Stimulated activated CD4-positive, alpha-beta T cell treated with anti-CD3 and anti-CD28 coated beads, TNF-alpha, amount 100 ng/mL, for 24 hours (primary cell): ENCODE data around the gene RAB31.

Source experiments
- DNase-seq, 3 experiments: peaks; one replicate each; pipeline ENCODE4 v3.0.0-alpha.2; 2020; ENCODE audit warnings: low read depth in 3 of 3

The RAB31 gene

DNA sequence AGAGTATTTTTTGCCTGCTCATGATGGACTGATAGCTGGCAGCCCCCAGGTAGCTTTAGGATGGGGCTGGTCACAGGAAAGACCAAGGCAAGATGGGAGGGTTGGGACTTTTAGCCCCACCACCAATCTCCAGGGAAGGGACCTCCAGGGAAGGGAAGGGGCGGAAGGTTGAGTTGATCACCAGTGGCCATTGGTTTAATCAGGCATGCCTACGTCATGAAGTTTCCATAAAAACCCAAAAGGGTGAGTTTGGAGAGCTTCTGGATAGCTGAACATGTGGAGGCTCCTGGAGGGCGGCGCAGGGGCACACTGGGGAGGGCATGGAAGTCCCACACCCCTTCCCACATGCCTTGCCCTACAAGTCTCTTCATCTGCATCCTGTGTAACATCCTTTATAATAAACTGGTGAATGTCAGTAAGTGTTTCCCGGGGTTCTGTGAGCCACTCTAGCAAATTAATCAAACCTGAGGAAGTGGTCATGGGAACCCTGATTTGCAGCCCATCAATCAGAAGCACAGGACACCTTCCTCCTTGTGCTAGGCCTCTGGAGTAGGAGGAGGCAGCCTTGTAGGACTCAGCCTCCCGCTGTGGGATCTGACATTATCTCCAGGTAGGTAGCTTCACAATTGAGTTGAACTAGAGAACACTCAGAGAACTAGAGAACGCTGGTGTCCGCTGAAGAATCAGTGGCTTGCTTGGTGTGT is 30.3 kb downstream of the RAB31 start:
- no peak for DNase-seq

DNA sequence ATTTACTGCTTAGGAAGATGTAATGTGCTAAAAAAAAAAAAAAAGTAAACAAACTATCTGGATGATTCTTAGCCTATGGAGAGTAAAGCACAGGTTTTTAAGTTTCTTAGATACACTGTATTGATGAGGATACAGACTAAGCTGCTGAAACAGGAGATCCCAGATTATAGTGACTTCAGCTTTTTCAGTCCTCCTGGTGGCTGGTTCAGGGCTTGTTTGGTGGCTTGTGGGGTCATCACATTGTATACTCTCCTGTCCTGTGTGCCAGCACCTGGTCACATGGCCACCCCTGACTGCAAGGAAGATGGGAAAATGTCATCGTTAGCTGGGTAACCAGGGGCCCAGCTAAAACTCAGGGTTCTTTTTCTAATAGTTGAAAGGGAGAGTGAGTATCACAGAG is 31.4 kb downstream of the RAB31 start:
- DNase-seq: no peak

DNA sequence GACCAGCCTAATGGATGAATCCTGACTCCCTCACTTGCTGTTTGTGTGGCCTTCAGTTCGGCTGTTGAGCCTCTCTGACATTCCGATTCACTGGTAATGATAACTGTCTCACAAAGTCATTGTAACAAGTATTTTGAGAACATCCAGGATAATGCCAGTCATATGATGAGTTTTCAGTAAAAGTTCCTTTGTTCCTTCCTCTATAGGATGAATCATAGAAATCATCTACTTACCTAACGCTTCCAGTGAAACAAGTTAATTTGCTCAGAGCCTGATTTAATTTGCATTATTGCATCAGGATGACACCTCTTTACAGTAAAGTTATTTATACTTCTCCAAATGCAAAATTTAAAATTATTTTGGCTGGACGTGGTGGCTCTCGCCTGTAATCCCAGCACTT is 32.0 kb downstream of the RAB31 start:
- DNase-seq: no peak

DNA sequence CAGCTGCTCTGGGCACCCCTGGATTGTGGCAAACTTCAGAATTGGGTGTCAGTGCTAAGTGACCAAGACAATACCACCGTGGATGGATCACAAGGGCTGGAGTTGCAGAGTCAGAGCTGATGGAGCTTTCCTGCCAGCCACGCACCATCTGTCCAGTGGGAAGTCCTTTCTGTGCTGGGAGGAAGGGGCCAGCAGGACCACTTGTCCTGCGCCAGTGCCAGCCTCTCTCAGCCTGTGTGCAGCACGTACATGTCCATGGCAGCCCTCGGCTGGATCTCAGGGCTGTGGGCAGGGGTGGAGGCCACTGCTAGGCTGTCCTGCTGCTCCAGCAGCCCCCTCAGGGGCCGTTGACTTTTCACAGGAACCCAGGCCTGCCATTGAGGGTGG is 33.3 kb downstream of the RAB31 start:
- no peak for DNase-seq

DNA sequence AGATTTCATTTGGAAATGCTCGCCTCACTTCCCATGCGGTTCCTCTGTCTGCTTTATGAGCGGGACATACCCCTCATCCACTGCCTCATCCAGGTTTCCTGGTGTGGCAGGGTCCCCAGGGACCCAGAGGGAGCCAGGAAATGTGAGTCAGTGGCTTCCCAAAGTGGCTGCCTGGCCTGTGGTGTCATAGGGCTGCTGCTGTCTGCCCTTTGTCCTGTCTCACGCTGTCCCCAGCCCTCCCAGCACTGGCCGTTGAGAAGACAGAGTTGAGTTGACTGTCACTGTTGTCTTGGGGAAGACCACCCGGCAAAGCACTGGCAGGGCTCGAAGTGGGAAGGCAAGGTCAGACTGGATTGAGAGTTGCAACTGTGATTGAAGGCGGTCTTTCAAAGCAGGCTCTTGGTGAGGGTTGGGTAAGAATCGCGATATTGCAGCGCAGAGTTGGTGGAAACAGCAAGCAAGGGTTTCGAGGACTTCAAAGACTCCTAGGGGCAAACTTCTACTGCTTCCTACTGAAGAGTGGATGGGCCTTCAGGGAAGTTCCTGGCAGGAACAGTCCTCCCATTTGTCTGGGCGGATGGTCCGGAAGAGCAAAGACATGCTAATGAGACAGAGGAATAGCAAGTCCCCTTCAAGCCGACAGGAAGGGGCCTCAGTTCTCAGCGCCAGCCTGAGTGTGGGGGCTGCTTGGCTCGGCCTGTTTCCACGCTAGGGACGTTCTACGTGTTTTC is 33.9 kb downstream of the RAB31 start:
- DNase-seq: no peak

DNA sequence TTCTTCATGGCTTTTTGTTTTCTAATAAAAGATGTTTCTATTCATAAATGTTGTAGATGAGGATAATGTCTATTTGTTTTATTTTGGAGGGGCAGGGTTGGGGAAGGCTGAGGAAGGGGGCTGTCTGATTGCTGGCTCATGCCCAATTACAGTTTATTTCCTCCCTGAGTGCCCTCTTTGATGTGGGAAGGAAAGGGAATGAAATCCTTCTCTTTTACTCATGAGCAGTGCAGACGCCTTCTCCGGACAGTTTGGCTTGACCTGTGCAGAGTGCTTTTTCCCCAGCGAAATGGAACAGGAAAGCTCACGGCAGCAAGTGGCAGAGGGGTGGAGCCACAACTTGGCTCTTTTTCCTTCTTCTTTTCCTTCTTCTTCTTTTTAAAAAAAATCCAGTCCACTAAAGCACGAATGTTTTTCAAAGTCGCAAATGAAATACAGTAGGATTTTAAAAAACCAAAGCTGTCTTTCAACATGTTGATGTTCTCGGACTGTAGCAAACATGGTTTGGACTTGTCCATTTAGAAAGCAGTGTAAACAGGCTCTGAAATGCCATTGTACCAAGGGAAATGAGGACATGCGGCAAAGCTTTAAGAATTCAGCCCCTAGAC is 34.5 kb downstream of the RAB31 start:
- DNase-seq: no peak

DNA sequence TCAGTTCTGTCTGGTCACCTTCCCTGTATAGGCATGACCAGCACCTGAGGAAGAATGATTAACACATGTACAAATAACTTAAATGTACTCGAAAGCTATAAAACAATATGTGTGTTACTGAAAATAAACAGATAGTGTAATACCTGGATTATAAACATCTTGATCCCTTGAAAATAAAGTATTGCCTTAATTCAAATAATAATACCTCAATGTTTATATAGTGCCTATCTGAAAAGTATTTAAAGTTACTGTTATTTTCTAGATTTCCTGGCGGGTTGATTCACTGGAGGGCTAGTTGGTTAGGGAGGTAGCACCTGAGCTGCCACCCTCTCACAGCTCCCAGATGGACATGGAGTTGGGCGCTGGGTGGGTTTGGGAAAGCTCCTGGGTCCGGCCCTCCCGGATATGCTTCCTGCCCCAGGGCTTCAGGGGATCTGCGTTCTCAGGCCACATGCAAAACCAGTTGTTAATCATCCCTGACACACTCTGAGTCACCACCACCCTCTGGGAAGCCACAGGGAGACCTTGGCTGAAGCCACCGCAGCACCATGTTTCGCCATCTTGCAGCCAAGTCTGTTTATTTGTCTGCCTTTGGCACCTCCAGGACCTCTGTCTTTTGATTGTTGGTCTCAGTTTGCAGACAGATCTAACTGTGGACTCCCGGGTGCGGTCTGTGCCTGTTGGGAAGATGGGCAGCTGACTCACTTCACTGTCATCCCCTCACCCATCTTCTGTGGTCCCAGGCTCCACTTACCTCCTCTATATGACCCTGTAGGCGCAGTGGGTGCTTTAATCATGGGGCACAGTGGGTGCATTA is 35.3 kb downstream of the RAB31 start:
- no peak for DNase-seq

DNA sequence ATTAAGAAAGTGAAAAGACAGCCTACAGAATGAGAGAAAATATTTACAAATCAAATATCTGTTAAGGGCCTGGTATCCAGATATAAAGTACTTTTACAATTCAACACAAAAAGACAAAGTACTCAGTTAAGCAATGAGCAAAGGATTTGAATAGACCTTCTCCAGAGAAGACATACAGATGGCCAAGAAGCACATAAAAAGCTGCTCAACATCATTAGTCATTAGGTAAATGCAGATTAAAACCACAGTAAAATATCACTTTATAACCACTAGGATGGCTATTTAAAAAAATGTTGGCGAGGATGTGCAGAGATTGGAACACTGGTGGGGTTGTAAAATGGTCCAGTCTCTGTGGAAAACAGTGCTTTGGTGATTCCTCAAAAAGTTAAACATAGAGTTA is 38.9 kb downstream of the RAB31 start:
- DNase-seq: no peak

DNA sequence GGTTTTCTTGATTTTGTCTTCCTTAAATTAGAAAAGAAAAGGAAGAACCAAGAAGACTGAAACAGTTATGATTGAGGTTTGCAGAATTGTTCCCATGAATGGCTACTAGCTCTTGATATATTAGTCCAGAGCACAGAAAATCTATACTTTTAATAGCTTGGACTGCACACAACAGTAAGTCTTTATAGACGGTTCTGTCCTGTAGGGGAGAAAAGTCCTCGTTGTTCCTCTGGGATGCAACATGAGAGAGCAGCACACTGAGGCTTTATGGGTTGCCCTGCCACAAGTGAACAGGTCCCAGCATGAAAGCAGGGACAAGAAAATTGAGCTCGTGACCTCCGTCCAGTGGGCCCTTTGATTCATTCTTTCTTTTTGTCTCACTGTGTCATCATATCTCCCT is 41.5 kb downstream of the RAB31 start:
- no peak for DNase-seq

DNA sequence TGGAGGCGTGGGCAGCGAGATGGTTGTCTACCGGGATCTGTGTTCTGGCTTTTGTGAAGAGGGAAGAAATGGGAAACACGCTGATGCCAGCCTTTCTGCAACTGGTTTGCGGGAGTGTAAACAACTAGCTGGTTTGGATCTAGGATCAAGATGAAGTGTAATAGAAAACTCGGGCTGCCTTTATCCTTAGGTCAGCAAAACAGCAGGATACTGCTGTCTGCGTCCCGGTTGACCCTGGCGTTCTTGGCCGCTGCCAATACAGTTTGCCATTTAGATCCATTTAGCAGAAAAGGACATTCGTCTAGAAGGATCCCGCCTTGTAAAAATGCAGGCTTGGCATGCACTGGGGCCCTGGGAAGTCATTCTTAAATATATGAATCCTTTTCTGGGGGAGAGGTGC is 42.0 kb downstream of the RAB31 start:
- no peak for DNase-seq

DNA sequence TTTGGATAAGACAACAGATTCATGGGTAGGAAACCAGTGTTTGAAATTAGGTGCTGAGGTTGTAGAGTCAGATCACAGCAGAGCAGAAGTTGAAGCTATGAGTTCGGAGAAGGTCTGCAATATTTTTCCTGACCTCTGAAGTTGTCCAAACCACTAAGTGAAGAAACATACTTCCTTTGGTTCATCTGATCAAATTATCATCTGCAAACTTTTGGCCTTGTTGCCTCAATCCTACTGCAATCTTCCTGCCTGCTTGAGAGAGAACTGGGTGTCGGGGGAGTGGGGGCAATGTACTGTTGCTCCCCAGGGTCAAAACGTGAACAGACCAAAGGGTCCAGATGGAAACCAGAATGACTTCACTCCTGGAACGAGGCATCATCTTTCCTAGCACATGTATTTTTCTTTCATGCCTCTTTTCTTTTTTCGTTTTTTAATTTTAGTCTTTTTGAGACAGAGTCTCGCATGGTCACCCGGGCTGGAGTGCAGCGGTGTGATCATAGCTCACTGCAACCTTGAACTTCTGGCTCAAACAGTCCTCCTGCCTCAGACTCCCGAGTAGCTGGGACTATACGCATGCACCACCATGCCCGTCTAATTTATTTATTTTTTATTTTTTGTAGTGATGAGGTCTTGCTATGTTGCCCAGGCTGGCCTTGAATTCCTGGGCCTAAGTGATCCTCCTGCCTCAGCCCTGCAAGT is 42.7 kb downstream of the RAB31 start:
- DNase-seq: no peak

DNA sequence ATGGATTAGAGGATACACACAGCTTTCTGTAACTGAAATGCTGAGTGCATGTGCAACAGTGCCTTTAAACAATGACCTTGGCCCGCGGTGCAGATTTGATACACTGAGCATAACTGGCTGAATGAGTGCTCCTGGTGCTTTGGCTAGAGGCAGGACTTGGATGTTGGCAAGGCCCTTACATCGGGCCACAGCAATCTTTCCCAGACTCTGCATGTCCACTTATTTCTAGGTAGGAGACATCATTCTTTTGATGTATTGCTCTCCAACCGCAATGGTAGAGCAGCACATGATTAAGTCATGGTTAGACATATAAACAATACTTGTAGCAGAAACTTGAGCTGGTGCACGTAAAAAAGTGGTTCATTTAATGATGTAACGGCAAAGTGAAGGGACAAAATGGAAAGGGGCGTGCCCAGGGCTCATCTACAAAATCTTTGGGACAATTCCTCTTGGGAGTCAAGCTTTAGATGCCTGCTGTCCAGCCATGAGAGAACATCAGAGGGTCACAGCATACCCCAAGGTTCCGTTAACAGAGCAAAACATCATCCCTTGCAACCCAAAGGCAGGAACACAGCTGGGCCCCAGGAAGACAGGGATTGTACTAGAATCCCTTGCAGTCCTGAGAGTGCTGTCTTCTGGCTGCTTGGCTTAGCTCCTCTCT is 43.4 kb downstream of the RAB31 start:
- no peak for DNase-seq

DNA sequence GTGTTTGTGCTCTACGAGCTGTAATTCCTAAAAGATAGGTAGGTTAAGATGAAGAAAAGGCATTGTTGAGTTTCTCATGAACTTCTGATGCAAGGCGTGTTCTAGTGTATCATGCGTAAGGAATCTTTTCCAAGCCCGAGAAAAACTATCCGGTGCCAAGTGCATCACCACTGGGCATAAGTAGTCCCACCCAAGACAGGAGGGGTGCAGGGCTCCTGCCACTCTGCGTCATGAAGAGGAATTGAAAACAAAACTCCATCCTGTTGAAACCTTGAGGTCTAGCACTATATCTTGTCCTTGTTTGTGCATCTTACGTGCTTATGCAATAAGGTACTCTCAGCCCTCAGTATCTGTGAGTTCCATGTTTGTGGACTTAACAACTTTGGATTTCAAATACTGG is 45.7 kb downstream of the RAB31 start:
- DNase-seq: no peak

DNA sequence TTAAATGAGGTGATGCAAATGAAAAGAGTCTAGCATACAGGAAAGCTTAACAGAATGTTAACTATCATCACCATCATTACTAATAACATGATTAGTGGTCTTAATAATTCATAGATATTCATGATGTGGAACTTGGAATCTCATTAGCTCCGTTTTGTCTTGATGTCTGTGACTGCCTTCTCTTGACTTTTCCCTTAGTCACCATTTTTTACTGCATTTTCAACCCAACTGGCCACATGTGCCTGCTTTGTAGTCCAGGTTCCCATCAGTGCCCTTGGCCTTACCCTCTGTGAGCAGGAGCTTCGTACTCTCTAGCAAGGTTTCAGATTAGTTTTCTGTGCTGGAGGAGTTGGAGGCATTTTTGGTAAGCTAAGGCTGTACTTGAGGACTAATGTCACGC is 47.0 kb downstream of the RAB31 start:
- no peak for DNase-seq

DNA sequence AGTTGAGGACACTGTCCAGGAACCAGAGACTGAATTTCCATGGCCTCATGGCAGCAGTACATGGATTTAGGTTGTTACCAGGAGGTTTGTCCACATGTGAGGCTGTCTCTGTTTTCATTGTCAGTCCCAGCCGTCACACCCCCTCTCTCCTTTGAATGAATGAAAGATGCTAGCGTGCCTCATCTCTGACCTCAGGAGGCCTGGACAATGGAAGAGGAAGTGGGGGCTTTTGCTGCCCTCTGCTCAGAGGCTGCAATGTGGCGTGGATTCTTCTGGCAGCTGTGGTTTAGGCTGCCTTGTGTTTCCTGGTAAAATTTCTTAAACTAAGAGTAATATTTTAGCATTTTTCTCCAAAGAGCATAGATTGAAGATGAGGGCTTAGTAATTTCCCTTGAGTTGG is 47.5 kb downstream of the RAB31 start:
- DNase-seq: no peak

DNA sequence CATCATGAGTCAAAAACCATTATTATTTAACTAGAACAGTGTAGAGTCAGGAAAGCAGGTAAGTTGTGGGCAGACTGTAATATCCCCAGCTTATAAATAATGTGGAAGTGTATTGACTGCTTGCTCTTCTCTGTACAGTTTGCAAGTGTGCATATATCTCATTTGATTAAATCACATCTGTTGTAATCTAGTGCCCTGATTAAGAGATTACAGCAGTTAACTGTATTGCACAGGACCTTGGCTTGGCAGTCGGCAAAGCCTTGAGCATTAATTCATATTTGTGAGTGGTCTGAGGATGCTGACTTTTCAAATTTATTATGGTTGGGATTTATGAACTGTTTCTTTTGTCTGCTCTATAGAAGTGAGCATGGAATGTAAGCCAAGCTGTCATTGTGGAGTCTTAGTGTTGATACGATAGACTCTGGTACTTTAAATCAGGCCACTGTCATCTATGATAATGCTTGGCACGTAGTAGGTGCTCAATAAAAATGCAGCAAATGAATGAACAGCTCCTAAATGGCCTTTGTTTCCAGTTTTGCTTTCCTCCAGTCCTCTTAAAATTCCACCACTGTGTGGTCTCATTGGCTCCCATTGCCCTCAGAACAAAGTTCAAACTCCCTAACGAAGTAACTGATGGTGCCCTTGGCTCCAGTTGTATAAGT is 48.3 kb downstream of the RAB31 start:
- DNase-seq: no peak

DNA sequence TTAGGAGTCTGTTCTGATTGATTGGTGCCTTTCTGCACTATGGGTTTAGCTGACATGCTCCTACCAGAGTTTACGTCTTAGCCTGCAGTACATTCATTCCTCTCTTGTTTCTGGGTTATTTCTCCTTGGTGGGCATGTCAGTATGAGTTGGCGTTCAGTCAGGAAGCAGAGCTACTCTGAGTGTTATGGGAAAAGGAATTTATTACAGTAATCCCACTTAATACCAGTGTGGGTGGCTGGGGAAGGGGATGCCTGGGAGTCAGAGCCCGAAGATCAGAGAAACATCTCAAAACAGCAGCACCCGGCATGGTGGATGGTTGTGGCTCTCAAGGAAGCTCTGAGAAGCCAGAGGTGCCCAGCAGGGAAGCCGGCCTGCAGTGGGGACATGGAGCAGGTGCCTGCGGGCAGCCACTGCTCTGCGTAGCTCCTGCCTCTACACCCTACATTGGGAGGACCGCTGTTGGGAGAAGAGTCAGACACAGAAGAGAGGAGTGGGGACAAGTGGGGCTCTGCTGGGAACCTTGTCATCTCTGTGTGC is 48.9 kb downstream of the RAB31 start:
- DNase-seq: no peak

DNA sequence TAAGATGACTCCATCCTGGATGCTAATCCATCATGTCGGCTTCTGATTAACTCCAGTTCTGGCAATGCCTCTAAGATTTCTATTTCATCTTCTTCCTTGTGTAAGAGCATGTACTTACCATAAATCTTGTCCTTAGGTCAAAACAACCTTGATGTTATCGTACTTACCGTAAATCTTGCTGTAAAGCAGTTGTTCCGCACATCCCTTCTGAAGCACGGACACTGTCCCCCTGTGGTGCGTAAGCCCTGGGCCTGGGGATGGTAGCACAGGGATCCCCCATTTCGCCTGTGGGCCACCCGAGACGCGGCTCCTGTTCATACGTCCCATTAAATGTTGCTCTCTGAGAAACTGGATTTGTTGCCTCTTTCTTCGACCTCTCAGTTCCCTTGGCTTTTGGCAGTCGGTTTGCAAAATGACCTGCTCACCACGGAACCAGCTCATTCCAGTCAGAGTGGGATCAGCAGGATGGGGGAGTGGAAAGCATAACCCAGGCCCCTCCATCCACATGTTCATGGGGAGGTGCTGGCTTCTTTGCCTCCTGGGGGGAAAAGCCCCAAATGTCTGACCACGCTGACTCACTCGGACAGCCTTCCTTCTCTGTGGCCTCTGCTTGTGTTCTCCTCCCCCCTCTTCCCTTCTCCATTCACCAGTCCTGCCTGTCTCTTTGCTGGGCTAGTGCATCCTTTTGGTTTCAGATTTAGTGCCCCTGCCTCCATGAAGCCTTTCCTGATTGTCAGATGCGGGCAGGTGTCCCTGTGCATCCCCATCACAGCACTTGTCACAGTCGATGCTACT is 49.9 kb downstream of the RAB31 start:
- no peak for DNase-seq

DNA sequence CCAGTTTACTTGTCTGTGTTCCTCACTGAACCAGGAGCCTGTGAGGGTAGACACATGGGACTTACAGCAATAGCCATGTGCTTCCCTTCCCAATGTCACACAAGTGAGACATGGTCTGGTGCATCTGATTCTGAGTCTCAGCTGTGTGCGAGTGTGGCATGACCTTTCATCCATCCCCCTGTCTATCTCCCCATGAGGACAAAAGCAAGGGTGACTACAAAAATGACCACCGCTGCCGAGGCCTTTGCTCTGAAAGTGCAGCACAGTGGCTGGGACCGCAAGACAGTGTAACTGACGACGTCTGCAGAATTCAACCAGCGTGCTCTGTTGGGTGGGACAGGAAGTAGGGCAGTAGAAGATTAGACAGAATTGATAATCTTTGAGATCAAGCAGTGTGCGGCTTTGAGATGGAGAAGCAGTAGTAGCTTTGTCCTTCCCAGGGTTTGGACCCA is 50.5 kb downstream of the RAB31 start:
- no peak for DNase-seq

DNA sequence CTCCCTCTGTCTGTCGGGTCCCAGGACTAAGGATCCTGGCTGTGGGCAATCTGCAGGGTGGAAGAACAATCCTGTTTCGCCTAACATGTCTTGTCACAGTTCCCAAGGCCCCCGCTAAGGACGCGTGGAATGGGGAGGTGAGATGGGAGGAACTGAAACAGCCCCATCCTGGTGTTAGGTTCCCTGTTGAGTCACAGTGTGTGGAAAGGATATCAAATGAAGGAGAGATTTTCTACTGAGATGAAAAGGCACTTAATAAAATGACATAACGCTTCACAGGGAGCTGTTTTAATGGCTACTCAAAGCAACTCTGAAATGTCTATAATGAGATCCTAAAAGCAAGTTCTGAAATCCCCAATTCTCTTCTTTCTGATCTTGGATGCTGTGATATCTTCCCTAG is 52.5 kb downstream of the RAB31 start:
- no peak for DNase-seq
